GM13977 (cell line): Measurements from ENCODE around the gene DENND6B.

Source experiments
- DNase-seq: peaks from one replicate; pipeline ENCODE4 v3.0.0; 2012; ENCODE audit warnings: low spot score
- CTCF ChIP-seq: IDR thresholded peaks from 2 replicates; pipeline ENCODE4 v1.5.1; 2012; ENCODE audit warnings: mild to moderate bottlenecking, control low read depth; ENCODE audit not compliant: insufficient read depth; ENCODE audit errors: extremely low read depth, missing control alignments
- in situ Hi-C: fragments of 300-500 bp; cut with MboI; formaldehyde crosslinking; loops from one replicate; pipeline ENCODE4 v1.12.0; 2022; ENCODE audit warnings: low sequenced_read_pairs, low pct_unique_long_range_greater_than_20kb, mixed read lengths, inconsistent platforms; ENCODE audit not compliant: unreplicated experiment

DENND6B gene

GRCh38 chr22:50292643-50293440 lies 34.0 kb downstream of the DENND6B start:
- no peak for TF ChIP-seq CTCF
- in situ Hi-C loops = no loop called here
- no peak for DNase-seq

- in situ Hi-C loops = no loop called here
- no peak for TF ChIP-seq CTCF
- DNase-seq = no peak
Measured at GRCh38 chr22:50289942-50290630, 36.7 kb downstream of the DENND6B start.

DNA sequence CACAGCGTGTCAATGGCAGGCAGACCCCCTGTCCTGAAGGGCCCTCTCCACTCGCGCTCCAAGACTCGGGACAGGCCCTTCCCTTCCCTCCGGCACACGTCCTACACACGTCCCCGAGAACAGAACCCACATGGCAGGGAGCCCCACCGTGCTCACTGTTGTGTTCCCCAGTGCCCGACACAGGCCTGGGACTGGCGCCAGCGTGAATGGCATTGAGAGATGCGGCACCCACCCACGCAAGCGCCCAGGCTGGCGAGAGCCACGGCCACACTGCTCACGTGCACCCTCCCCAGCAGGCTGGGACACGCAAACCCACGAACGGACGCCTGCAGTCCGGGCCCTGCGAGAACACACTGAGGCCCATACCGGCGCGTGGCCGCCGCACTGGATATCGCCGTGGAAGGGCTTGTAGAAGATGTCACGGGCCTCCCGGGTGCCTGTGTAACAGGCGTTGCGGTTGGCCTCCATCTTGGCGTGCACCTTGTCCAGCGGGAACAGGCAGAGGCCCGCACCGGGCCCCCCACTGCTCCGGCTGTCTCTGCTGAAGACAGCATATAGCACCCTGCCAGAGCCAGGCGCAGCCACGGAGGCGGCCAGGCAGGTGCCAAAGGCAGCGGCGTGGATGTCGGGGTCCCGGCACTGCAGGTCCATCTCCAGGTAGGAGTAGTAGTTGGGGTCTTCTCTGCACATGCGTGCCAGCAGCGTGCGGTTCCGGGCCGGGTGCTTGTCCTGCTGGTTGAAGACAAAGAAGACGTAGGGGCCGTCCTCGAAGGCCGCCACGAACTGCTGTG lies 37.5 kb downstream of the DENND6B start:
- in situ Hi-C loops = no loop called here
- TF ChIP-seq CTCF = no peak
- DNase-seq = no peak

GRCh38 chr22:50287731-50288130 lies 39.1 kb downstream of the DENND6B start:
- in situ Hi-C loops = no loop called here
- no peak for TF ChIP-seq CTCF
- DNase-seq = no peak

- in situ Hi-C loops = no loop called here
- no peak for DNase-seq
- no peak for TF ChIP-seq CTCF
Measured at GRCh38 chr22:50286701-50287318, 40.0 kb downstream of the DENND6B start.

DNA sequence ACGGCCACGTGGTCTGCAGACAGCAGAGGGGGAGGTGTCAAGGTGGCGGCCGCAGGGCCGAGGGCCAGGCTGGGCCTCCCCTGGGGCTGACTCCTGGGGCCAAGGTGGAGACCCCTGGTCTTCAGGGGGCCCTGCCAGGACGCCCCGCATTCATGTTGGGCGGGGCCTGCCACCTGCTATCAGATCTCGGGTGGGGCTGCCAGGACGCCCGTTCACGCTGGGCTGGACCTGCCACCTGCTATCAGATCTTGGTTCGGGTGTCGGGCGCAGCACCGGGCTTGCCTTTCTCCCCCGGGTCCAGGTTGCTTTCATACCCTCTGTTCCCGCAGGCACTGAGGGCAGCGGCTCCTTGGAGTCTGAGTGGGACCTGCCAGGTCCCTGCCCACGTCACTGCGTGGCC lies 40.5 kb downstream of the DENND6B start:
- DNase-seq = no peak
- in situ Hi-C loops = no loop called here

More for the DNA sequence above, 40.5 kb downstream of the DENND6B start:
- no peak for TF ChIP-seq CTCF
